CD8-positive, alpha-beta memory T cell (primary cell): Measurements from ENCODE around the gene LUC7L2. TPM values are rescaled to one million over a fixed set of nuclear protein-coding genes. Genes with fewer than 3 reads are reported as not detected.
"Not testable (repeated sequence)": the region's sequence is repeated elsewhere in the genome, so short reads cannot be mapped to it uniquely, and the experiment has no call there.

ENCODE experiments used
- CTCF ChIA-PET: fragments of 350-600 bp; sonication (Branson Sonifier 250); formaldehyde crosslinking; loops from one replicate; lab custom pipeline; 2021; ENCODE audit warnings: antibody characterized with exemption; lab: Charles Lee
- POLR2A ChIA-PET: fragments of 350-600 bp; sonication (Branson Sonifier 250); formaldehyde crosslinking; loops from one replicate; lab custom pipeline; 2021; ENCODE audit warnings: antibody characterized with exemption; lab: Charles Lee
- DNase-seq, 5 donors: peaks; one replicate each; pipeline versions ENCODE4 v3.0.0 to v3.0.0-alpha.2; 2020 to 2022; ENCODE audit warnings: mixed read lengths in 1 of 5
- H3K27ac ChIP-seq: one replicate; pipeline ENCODE4 v1.7.0; 2013; ENCODE audit warnings: low read depth, mild to moderate bottlenecking, low read length, moderate library complexity
- H3K27me3 ChIP-seq: 2 replicates; pipeline ENCODE4 v1.7.0; 2013; ENCODE audit warnings: low read length, mild to moderate bottlenecking; ENCODE audit not compliant: insufficient read depth, poor library complexity, severe bottlenecking
- H3K36me3 ChIP-seq: 2 replicates; pipeline ENCODE4 v1.7.0; 2013; ENCODE audit warnings: mild to moderate bottlenecking, low read length, moderate library complexity; ENCODE audit not compliant: insufficient read depth
- H3K4me1 ChIP-seq: 2 replicates; pipeline ENCODE4 v1.7.0; 2013; ENCODE audit warnings: mild to moderate bottlenecking, low read length, moderate library complexity; ENCODE audit not compliant: insufficient read depth
- H3K4me3 ChIP-seq: 2 replicates; pipeline ENCODE4 v1.7.0; 2013; ENCODE audit warnings: mild to moderate bottlenecking, low read length
- H3K9me3 ChIP-seq: 2 replicates; pipeline ENCODE4 v1.7.0; 2013; ENCODE audit warnings: mild to moderate bottlenecking, low read length
- H3K27ac Mint-ChIP-seq, 8 donors: one replicate each; pipeline ENCODE4 v1.8.0; 2020 to 2021; ENCODE audit warnings: mixed read lengths in 8 of 8, mild to moderate bottlenecking in 6 of 8, inconsistent platforms in 3 of 8, moderate library complexity in 3 of 8
- H3K27me3 Mint-ChIP-seq, 2 donors: one replicate each; pipeline ENCODE4 v1.8.0; 2020 to 2021; ENCODE audit warnings: mixed read lengths in 2 of 2, mild to moderate bottlenecking in 1 of 2, moderate library complexity in 1 of 2
- H3K36me3 Mint-ChIP-seq, 3 donors: one replicate each; pipeline ENCODE4 v1.8.0; 2020 to 2021; ENCODE audit warnings: mixed read lengths in 3 of 3, inconsistent platforms in 1 of 3, mild to moderate bottlenecking in 1 of 3
- H3K4me1 Mint-ChIP-seq, 3 donors: one replicate each; pipeline ENCODE4 v1.8.0; 2020 to 2021; ENCODE audit warnings: mixed read lengths in 3 of 3, inconsistent platforms in 1 of 3, mild to moderate bottlenecking in 1 of 3
- H3K4me3 Mint-ChIP-seq, 7 donors: one replicate each; pipeline ENCODE4 v1.8.0; 2020 to 2021; ENCODE audit warnings: mixed read lengths in 7 of 7, mild to moderate bottlenecking in 6 of 7, moderate library complexity in 4 of 7, inconsistent platforms in 2 of 7
- H3K9me3 Mint-ChIP-seq, 5 donors: one replicate each; pipeline ENCODE4 v1.8.0; 2020 to 2022; ENCODE audit warnings: mixed read lengths in 5 of 5, mild to moderate bottlenecking in 3 of 5, moderate library complexity in 2 of 5, inconsistent platforms in 1 of 5
- polyA plus RNA-seq: library from polyadenylated mRNA; unstranded; fragments of 300-500 nt; fragmentation: Illumina TruSeq; gene quantifications from one replicate; pipeline ENCODE4 v1.2.3, GENCODE V29; 2021
- total RNA-seq, 2 experiments: library from RNA; stranded (reverse); gene quantifications; one replicate each; pipeline ENCODE4 v1.2.3, GENCODE V29; 2021

The LUC7L2 gene, protein sequence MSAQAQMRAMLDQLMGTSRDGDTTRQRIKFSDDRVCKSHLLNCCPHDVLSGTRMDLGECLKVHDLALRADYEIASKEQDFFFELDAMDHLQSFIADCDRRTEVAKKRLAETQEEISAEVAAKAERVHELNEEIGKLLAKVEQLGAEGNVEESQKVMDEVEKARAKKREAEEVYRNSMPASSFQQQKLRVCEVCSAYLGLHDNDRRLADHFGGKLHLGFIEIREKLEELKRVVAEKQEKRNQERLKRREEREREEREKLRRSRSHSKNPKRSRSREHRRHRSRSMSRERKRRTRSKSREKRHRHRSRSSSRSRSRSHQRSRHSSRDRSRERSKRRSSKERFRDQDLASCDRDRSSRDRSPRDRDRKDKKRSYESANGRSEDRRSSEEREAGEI
- 100 to 1,000 TPM; 150 to 164 TPM for total RNA-seq
- 72.0 TPM for polyA plus RNA-seq

DNA sequence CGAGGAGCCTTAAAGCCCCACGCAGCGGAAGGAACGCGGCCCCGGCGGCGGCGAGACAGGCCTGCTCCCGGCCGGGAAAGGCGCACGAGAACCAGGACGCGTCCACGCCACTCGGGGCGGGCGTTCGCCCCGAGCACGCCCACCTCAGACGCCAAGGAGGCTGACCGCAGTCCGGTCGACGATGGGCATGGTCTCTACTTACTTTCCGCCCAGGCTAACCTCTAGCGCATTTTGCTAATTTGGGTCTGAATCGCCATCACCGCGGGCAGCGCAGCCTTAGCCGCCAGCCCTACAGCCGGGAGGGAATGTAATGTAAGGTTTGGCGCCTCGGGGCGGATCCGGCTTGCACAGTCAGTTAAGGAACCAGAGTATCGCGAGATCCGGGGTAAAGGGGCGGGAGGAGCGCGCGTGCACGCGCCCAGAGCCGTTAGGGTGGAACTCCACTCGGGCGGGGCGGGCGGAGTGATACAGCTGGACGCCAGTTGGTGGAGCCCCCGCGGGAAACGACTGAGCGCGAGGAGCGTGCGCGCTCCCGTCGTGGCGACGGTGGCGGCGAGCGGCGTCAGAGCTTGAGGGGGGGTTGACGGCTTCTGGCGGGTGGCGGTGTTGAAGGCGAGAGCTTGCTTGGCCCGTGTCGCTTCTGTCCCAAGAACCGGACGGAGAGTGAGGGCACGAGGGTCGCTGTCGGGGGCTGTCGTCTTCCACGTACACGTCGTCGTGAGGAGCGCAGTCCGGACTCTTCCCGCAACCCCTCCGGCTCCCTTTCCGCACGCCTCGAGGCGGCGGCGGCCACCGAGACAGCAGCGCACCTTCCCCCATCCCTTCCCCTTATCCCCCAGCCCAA, at the start of gene LUC7L2:
LUC7L2 (plus strand) TSS at position 529 of the 844 bp plus-strand sequence. CDS start 368 bp downstream, outside the sequence.
- Histone ChIP-seq H3K36me3 (no peaks in the 10 kb centered on the region), H3K4me3 (peak within 1 kb of the TSS; percentile 92), H3K27me3 (no peaks in the 10 kb centered on the region), H3K9me3 (no peaks in the 10 kb centered on the region), H3K27ac (peak within 1 kb of the TSS; percentile 98), H3K4me1 (peaks cover 30% of the 10 kb centered on the region)
- Mint-ChIP-seq H3K9me3 (no peaks in the 10 kb centered on the region), H3K27ac (peak within 1 kb of the TSS; percentile 97 to 100 (median 99)), H3K4me1 (peaks cover 44 to 60% (median 55%) of the 10 kb centered on the region in 3 donors), H3K36me3 (peaks cover 0 to 34% (median 5%) of the 10 kb centered on the region in 3 donors), H3K4me3 (peak within 1 kb of the TSS; percentile 97 to 99 (median 98)), H3K27me3 (no peaks in the 10 kb centered on the region)
- POLR2A ChIA-PET, result interaction anchor here (0.7 to 2.5 kb wide), 7 partner anchors 9 to 817 kb away, joined by 3 to 67 read pairs (median 6); partner anchors contain the start of genes FMC1, KDM7A and UBN2
- peak; percentile 98 to 100 (median 99) for DNase-seq
- CTCF ChIA-PET, result interaction anchor here (1.0 to 1.6 kb wide), 4 partner anchors 10 to 20 kb away, joined by 4 to 9 read pairs (median 4); no protein-coding TSS in a partner anchor

DNA sequence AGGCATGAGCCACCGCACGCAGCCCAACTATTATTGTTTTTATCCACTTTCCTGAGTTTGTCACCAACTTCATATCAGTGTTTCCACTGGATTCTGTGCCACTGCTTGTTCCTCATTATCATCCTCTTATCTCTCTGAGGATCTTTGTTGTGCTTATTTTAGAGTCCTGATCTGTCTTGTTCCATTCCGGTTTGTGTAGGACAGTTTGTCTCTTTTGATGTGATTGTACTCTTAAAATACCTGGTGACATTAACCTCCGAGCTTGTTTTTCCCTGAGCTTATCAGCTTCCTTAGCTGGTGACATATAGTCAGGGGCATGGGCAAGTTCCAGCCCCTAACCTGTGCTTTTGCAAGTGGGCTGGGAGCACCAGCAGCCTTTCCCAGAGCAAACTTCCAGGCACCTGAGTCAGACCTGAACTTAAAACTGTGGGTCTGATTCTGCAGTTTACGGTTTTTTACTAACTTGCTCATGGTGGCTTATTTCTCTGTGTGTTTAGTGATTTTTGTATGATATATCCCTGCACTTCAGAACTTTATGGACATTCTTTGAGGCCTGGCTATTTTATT, 41.7 kb upstream of the LUC7L2 start:
- H3K36me3 Mint-ChIP-seq, result no peaks in the 10 kb centered on the region
- no peaks in the 10 kb centered on the region for H3K4me1 Mint-ChIP-seq
- H3K4me3 ChIP-seq, result no peak overlapping the region
- DNase-seq, result no peak
- no peak overlapping the region for H3K27ac Mint-ChIP-seq
- ChIA-PET POLR2A (no interaction called here), CTCF (interaction anchor here (1.2 kb wide), 1 partner anchor 15 kb away, joined by 4 read pairs; no protein-coding TSS in a partner anchor)
- H3K9me3 ChIP-seq, result no peaks in the 10 kb centered on the region
- H3K27me3 ChIP-seq, result no peaks in the 10 kb centered on the region
- no peaks in the 10 kb centered on the region for H3K27me3 Mint-ChIP-seq
- no peaks in the 10 kb centered on the region for H3K4me1 ChIP-seq
- H3K9me3 Mint-ChIP-seq, result no peaks in the 10 kb centered on the region
- no peak overlapping the region for H3K4me3 Mint-ChIP-seq
- H3K36me3 ChIP-seq, result no peaks in the 10 kb centered on the region
- H3K27ac ChIP-seq, result no peak overlapping the region

DNA sequence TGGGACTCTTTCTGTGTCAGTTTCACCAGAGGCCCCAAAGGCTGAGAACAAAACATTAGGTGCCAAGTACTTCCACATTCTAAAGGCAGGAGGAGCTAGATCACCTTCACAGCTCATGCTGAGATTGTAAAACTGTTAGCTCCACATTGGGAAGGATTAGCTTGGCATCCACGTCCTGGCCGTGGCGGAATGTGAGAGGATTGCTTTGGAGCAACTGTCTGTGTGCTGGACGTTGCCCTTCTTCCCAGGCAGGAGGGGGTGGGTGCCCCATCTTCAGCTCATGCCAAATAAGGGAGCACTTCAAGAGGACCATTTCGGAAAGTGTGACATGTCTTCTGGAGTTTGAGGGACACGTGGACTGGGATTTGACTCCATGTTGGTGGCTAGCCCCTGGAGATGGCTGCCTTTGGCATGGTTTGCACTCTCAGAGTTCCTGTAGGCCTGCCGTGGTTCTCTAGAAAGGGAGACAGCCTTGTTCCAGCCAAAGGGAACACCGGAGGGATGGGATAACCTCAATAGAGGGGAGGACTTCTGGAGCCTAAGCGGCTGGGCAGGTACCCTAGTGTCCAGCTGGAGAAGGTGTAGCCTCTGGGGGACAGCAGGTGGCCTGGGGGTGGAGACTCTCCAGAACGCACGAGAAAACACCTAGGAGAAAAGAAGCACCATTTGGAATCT, 38.5 kb upstream of the LUC7L2 start:
- ChIA-PET CTCF (no interaction called here), POLR2A (no interaction called here)
- H3K27me3 Mint-ChIP-seq, result no peaks in the 10 kb centered on the region
- H3K36me3 Mint-ChIP-seq, result no peaks in the 10 kb centered on the region
- no peak overlapping the region for H3K27ac Mint-ChIP-seq
- no peak overlapping the region for H3K4me3 Mint-ChIP-seq
- Histone ChIP-seq H3K4me3 (no peak overlapping the region), H3K4me1 (no peaks in the 10 kb centered on the region), H3K36me3 (no peaks in the 10 kb centered on the region), H3K9me3 (no peaks in the 10 kb centered on the region), H3K27me3 (no peaks in the 10 kb centered on the region), H3K27ac (no peak overlapping the region)
- H3K4me1 Mint-ChIP-seq, result no peaks in the 10 kb centered on the region
- no peak for DNase-seq
- H3K9me3 Mint-ChIP-seq, result peaks cover 0 to under 1% (median 0%) of the 10 kb centered on the region in 5 donors

DNA sequence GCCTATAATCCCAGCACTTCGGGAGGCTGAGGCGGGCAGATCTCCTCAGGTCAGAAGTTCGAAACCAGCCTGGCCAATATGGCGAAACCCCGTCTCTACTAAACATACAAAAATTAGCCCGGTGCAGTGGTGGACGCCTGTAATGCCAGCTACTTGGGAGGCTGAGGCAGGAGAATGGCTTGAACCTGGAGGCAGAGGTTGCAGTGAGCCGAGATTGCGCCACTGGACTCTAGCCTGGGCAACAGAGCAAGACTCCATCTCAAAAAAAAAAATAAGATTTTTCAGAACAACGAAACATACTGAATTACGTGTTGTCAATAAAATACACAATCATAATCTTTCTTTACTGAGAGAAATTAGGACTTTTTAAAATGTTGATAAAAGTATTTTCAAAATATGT, 35.0 kb upstream of the LUC7L2 start:
- H3K27me3 ChIP-seq, CTCF ChIA-PET, POLR2A ChIA-PET, H3K36me3 Mint-ChIP-seq, DNase-seq, H3K9me3 Mint-ChIP-seq, H3K4me3 ChIP-seq, H3K4me1 ChIP-seq, H3K27ac Mint-ChIP-seq, H3K4me3 Mint-ChIP-seq, H3K9me3 ChIP-seq, H3K27ac ChIP-seq, H3K27me3 Mint-ChIP-seq, H3K36me3 ChIP-seq, H3K4me1 Mint-ChIP-seq: not testable (repeated sequence)

DNA sequence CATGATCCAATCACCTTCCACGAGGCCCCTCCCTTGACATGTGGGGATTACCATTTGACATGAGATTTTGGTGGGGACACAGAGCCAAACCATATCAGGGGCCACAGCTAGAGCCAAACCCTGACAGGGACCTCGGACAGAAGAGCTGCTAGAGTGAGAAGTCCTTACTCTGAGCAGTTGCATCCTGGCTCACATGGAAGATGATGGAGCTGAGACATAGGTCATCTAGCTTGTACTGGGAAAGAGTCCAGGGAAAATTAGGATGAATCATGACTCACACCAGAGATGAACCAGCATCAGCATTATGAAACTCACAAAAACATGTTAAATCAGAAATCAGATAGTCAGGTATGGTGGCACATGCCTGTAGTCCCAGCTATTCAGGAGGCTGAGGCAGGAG, 31.3 kb upstream of the LUC7L2 start:
- H3K4me3 Mint-ChIP-seq, result no peak overlapping the region
- DNase-seq, result no peak
- no peaks in the 10 kb centered on the region for H3K36me3 ChIP-seq
- ChIA-PET CTCF (interaction anchor here (1.5 kb wide), 1 partner anchor 15 kb away, joined by 3 read pairs; no protein-coding TSS in a partner anchor), POLR2A (no interaction called here)
- H3K4me3 ChIP-seq, result no peak overlapping the region
- H3K36me3 Mint-ChIP-seq, result no peaks in the 10 kb centered on the region
- no peaks in the 10 kb centered on the region for H3K27me3 ChIP-seq
- no peak overlapping the region for H3K27ac Mint-ChIP-seq
- no peak overlapping the region for H3K27ac ChIP-seq
- H3K9me3 Mint-ChIP-seq, result peaks cover 0 to 2% (median 0%) of the 10 kb centered on the region in 5 donors
- no peaks in the 10 kb centered on the region for H3K27me3 Mint-ChIP-seq
- H3K4me1 Mint-ChIP-seq, result peaks cover 12 to 14% (median 12%) of the 10 kb centered on the region in 3 donors
- H3K4me1 ChIP-seq, result no peaks in the 10 kb centered on the region
- no peaks in the 10 kb centered on the region for H3K9me3 ChIP-seq

DNA sequence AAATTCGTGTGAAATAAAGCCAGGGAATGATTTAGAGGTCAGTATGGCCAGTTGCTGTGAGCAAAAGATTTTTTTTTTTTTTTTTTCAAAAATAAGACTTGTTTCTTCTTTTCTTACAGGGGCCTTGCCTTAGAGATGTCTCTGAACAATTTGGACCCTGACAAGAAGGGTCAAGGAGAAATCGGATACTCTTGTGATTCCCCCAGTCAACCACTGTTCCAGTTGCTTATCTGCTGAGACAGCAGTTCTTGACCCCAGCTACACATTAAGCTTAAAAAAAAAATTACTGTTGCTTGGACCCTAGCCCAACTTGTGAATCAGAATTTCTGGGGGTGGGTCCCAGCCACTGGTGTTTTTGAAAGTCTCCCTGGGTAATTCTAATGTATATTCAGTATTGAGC, 30.6 kb upstream of the LUC7L2 start:
- H3K4me1 Mint-ChIP-seq, result peaks cover 12 to 14% (median 12%) of the 10 kb centered on the region in 3 donors
- H3K4me3 ChIP-seq, result no peak overlapping the region
- CTCF ChIA-PET, result interaction anchor here (0.7 to 1.5 kb wide), 2 partner anchors 16 to 106 kb away, joined by 3 read pairs; no protein-coding TSS in a partner anchor
- H3K36me3 Mint-ChIP-seq, result no peaks in the 10 kb centered on the region
- no peaks in the 10 kb centered on the region for H3K36me3 ChIP-seq
- DNase-seq, result no peak
- H3K27me3 ChIP-seq, result no peaks in the 10 kb centered on the region
- H3K27me3 Mint-ChIP-seq, result no peaks in the 10 kb centered on the region
- no peaks in the 10 kb centered on the region for H3K9me3 ChIP-seq
- peaks cover 0 to 2% (median 0%) of the 10 kb centered on the region in 5 donors for H3K9me3 Mint-ChIP-seq
- no peaks in the 10 kb centered on the region for H3K4me1 ChIP-seq
- no peak overlapping the region for H3K4me3 Mint-ChIP-seq
- no peak overlapping the region for H3K27ac Mint-ChIP-seq
- POLR2A ChIA-PET, result no interaction called here
- H3K27ac ChIP-seq, result no peak overlapping the region

DNA sequence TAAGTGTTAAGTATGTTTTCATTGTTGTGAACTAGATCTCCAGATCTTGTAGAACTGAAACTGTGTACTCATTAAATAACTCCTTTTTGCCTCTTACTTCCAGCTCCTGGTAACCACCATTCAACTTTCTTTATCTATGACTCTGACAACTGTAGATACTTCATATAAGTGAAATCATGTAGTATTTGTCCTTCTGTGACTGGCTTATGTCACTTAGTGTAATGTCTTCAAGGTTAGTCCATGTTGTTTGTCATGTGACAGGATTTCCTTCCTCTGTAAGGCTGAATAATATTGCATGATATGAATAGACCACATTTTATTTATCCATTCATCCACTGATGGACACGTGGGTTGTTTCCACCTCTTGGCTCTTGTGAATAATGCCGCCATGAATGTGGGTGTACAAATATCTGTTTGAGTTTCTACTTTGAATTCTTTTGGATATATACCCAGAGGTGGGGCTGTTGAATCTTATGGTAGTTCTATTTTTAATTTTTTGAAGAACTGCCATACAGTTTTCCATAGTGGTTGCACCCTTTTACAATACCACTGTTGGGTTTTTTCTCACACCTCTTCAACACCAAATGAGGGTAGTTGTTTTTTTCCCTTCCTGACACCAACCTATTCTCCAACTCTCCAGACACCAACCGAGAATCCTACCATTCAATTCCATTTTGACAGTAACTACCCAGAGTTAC, 29.2 kb upstream of the LUC7L2 start:
- H3K27ac ChIP-seq, result no peak overlapping the region
- Mint-ChIP-seq H3K4me1 (peaks cover 12 to 14% (median 12%) of the 10 kb centered on the region in 3 donors), H3K36me3 (no peaks in the 10 kb centered on the region), H3K4me3 (no peak overlapping the region), H3K27me3 (peaks cover 0 to 2% of the 10 kb centered on the region in 2 donors), H3K9me3 (peaks cover 0 to 2% (median 0%) of the 10 kb centered on the region in 5 donors), H3K27ac (peak overlapping the region in 1 of 8 donors; percentile 38)
- H3K4me1 ChIP-seq, result no peaks in the 10 kb centered on the region
- DNase-seq, result no peak
- POLR2A ChIA-PET, result no interaction called here
- no peaks in the 10 kb centered on the region for H3K27me3 ChIP-seq
- no peak overlapping the region for H3K4me3 ChIP-seq
- no peaks in the 10 kb centered on the region for H3K9me3 ChIP-seq
- CTCF ChIA-PET, result interaction anchor here (0.5 kb wide), 1 partner anchor 1249 kb away, joined by 3 read pairs; no protein-coding TSS in a partner anchor
- H3K36me3 ChIP-seq, result no peaks in the 10 kb centered on the region
